Measurements from ENCODE around the gene IQGAP3. TPM values are rescaled to one million over a fixed set of nuclear protein-coding genes. Genes with fewer than 3 reads are reported as not detected.
"Not testable (repeated sequence)": the region's sequence is repeated elsewhere in the genome, so short reads cannot be mapped to it uniquely, and the experiment has no call there.

IQGAP3 gene
- total and polyA plus RNA-seq, 3 experiments from 2014 or later = 4.4 to 4.7 TPM; not detected in 1

GRCh38 chr1:156610072-156610471 is 37.7 kb upstream of the IQGAP3 start:
- peaks cover 6 to 15% (median 9%) of the 10 kb centered on the region in 3 donors for H3K4me1 Mint-ChIP-seq
- H3K4me3 ChIP-seq (ENCODE audit: low read length); H3K9me3 Mint-ChIP-seq; H3K9me3 ChIP-seq (ENCODE audit: low read length); H3K27ac ChIP-seq (ENCODE audit: low read depth, low read length); H3K36me3 Mint-ChIP-seq; H3K36me3 ChIP-seq (ENCODE audit: insufficient read depth, low read length); POLR2A ChIA-PET; DNase-seq; H3K4me3 Mint-ChIP-seq; H3K4me1 ChIP-seq (ENCODE audit: insufficient read depth, low read length); H3K27me3 ChIP-seq (ENCODE audit: insufficient read depth, low read length, poor library complexity, severe bottlenecking); H3K27ac Mint-ChIP-seq: not testable (repeated sequence)
- CTCF ChIA-PET = interaction anchor here (0.6 to 0.9 kb wide), 2 partner anchors 130 to 375 kb away, joined by 3 read pairs; no protein-coding TSS in a partner anchor
- peaks cover 5 to 29% of the 10 kb centered on the region in 2 donors for H3K27me3 Mint-ChIP-seq

- no peaks in the 10 kb centered on the region for H3K9me3 Mint-ChIP-seq
- H3K27me3 ChIP-seq (ENCODE audit: insufficient read depth, low read length, poor library complexity, severe bottlenecking) = no peaks in the 10 kb centered on the region
- H3K4me3 ChIP-seq (ENCODE audit: low read length) = no peak overlapping the region
- ChIA-PET CTCF (interaction anchor here (0.6 to 1.8 kb wide), 25 partner anchors 11 to 223 kb away, joined by 3 to 20 read pairs (median 6); partner anchors contain the start of genes MEF2D, MRPL24, NAXE and TTC24), POLR2A (interaction anchor here (1.3 kb wide), 2 partner anchors 27 to 129 kb away, joined by 3 to 5 read pairs; no protein-coding TSS in a partner anchor)
- no peak overlapping the region for H3K27ac Mint-ChIP-seq
- no peak overlapping the region for H3K4me3 Mint-ChIP-seq
- peaks cover 10% of the 10 kb centered on the region for H3K4me1 ChIP-seq (ENCODE audit: insufficient read depth, low read length)
- peaks cover 6 to 15% (median 9%) of the 10 kb centered on the region in 3 donors for H3K4me1 Mint-ChIP-seq
- H3K27me3 Mint-ChIP-seq = peaks cover 5 to 26% of the 10 kb centered on the region in 2 donors
- H3K36me3 Mint-ChIP-seq = peaks cover 0 to 2% (median 0%) of the 10 kb centered on the region in 3 donors
- no peaks in the 10 kb centered on the region for H3K9me3 ChIP-seq (ENCODE audit: low read length)
- no peaks in the 10 kb centered on the region for H3K36me3 ChIP-seq (ENCODE audit: insufficient read depth, low read length)
- H3K27ac ChIP-seq (ENCODE audit: low read depth, low read length) = no peak overlapping the region
- peak in 4 of 5 donors; percentile 39 to 74 (median 47) for DNase-seq
These were observed 36.6 kb upstream of the IQGAP3 start for GRCh38 chr1:156608981-156609380.

- Histone ChIP-seq H3K9me3 (ENCODE audit: low read length) (no peaks in the 10 kb centered on the region), H3K27ac (ENCODE audit: low read depth, low read length) (no peak overlapping the region), H3K4me1 (ENCODE audit: insufficient read depth, low read length) (peaks cover 10% of the 10 kb centered on the region), H3K36me3 (ENCODE audit: insufficient read depth, low read length) (no peaks in the 10 kb centered on the region), H3K4me3 (ENCODE audit: low read length) (no peak overlapping the region), H3K27me3 (ENCODE audit: insufficient read depth, low read length, poor library complexity, severe bottlenecking) (no peaks in the 10 kb centered on the region)
- ChIA-PET POLR2A (interaction anchor here (0.6 to 1.3 kb wide), 3 partner anchors 26 to 159 kb away, joined by 3 to 5 read pairs (median 3); partner anchors contain the start of gene PRCC), CTCF (interaction anchor here (0.7 to 1.8 kb wide), 25 partner anchors 10 to 222 kb away, joined by 3 to 20 read pairs (median 6); partner anchors contain the start of genes MEF2D, MRPL24, NAXE and TTC24)
- Mint-ChIP-seq H3K4me3 (peak overlapping the region in 2 of 7 donors; percentile 25 to 41), H3K9me3 (no peaks in the 10 kb centered on the region), H3K27ac (no peak overlapping the region), H3K27me3 (peaks cover 5 to 26% of the 10 kb centered on the region in 2 donors), H3K4me1 (peaks cover 6 to 15% (median 9%) of the 10 kb centered on the region in 3 donors), H3K36me3 (peaks cover 0 to 2% (median 0%) of the 10 kb centered on the region in 3 donors)
- peak; percentile 32 to 73 (median 62) for DNase-seq
These were observed 35.8 kb upstream of the IQGAP3 start for GRCh38 chr1:156608036-156608674.

DNA sequence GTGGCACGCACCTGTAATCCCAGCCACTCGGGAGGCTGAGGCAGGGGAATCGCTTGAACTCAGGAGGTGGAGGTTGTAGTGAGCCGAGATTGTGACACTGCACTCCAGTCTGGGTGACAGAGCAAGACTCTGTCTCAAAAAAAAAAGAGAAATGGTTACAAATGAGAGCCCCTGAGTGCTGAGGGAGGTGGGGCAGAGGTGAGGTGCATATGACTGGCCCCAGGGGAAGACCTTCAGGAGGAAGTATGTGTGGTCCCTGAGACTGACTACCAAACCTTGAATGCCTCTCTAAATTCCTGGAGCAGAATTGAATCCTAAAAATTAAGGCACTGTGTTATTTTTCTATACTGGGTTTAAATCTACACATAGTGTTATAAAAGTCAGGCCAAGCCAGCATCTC is 35.0 kb upstream of the IQGAP3 start:
- H3K27me3 Mint-ChIP-seq = peaks cover 5 to 20% of the 10 kb centered on the region in 2 donors
- H3K9me3 Mint-ChIP-seq; H3K27ac ChIP-seq (ENCODE audit: low read depth, low read length); CTCF ChIA-PET; H3K36me3 Mint-ChIP-seq; H3K4me3 ChIP-seq (ENCODE audit: low read length); H3K27ac Mint-ChIP-seq; DNase-seq; H3K4me3 Mint-ChIP-seq; H3K27me3 ChIP-seq (ENCODE audit: insufficient read depth, low read length, poor library complexity, severe bottlenecking); H3K36me3 ChIP-seq (ENCODE audit: insufficient read depth, low read length); POLR2A ChIA-PET; H3K9me3 ChIP-seq (ENCODE audit: low read length): not testable (repeated sequence)
- H3K4me1 Mint-ChIP-seq = peaks cover 10 to 21% (median 14%) of the 10 kb centered on the region in 3 donors
- H3K4me1 ChIP-seq (ENCODE audit: insufficient read depth, low read length) = peaks cover 17% of the 10 kb centered on the region

DNA sequence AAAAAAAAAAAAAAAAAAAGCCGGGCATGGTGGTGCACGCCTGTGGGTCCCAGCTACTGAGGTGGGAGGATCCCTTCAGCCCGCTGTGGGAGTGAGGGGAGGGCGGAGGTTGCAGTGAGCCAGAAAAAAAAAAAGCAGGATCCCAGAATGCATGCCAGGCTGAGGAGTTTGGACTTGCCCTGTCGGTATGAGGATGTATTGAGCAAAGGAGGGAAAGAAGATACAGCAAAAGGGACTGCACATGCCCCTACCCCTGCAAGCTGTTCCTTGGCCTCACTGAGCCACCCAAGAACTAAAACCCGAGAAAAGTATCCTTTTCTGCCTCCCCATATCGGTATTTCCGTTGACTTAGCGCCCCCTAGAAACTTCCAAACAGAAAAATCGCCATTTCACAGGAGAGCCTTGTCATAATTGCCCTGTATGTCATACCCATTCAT is 30.2 kb upstream of the IQGAP3 start:
- H3K4me3 Mint-ChIP-seq = peak overlapping the region; percentile 54 to 80 (median 68)
- no peaks in the 10 kb centered on the region for H3K27me3 Mint-ChIP-seq
- H3K36me3 Mint-ChIP-seq = peaks cover 0 to 25% (median 2%) of the 10 kb centered on the region in 3 donors
- Histone ChIP-seq H3K4me3 (ENCODE audit: low read length) (no peak overlapping the region), H3K9me3 (ENCODE audit: low read length) (no peaks in the 10 kb centered on the region), H3K36me3 (ENCODE audit: insufficient read depth, low read length) (peaks cover 14% of the 10 kb centered on the region), H3K27ac (ENCODE audit: low read depth, low read length) (no peak overlapping the region), H3K27me3 (ENCODE audit: insufficient read depth, low read length, poor library complexity, severe bottlenecking) (no peaks in the 10 kb centered on the region), H3K4me1 (ENCODE audit: insufficient read depth, low read length) (peaks cover 32% of the 10 kb centered on the region)
- peak overlapping the region in 3 of 8 donors; percentile 50 to 64 (median 51) for H3K27ac Mint-ChIP-seq
- ChIA-PET CTCF (interaction anchor here (0.9 to 2.5 kb wide), 3 partner anchors 9 to 217 kb away, joined by 3 to 8 read pairs (median 3); no protein-coding TSS in a partner anchor), POLR2A (interaction anchor here (1.1 kb wide), 1 partner anchor 102 kb away, joined by 7 read pairs; the partner anchor contains the start of gene MEF2D)
- H3K4me1 Mint-ChIP-seq = peaks cover 32 to 36% (median 35%) of the 10 kb centered on the region in 3 donors
- H3K9me3 Mint-ChIP-seq = no peaks in the 10 kb centered on the region
- DNase-seq = no peak

DNA sequence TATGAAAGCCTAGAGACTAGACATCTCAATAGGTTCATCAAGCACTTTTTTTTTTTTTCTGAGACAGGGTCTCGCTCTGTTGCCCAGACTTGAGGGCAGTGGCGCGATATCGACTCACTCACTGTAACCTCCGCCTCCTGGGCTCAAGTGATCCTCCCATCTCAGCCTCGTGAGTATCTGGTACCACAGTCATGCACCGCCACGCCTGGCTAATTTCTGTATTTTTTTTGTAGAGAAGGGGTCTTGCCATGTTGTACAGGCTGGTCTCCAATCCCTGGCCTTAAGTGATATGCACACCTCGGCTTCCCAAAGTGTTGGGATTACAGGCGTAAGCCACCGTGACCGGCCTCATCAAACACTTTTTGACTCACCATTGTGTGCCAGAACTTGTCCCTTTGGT is 29.5 kb upstream of the IQGAP3 start:
- H3K4me3 Mint-ChIP-seq = peak overlapping the region; percentile 84 to 100 (median 95)
- no peaks in the 10 kb centered on the region for H3K9me3 Mint-ChIP-seq
- CTCF ChIA-PET = interaction anchor here (0.9 to 2.5 kb wide), 6 partner anchors 9 to 216 kb away, joined by 3 to 11 read pairs (median 5); partner anchors contain the start of gene MEF2D
- Histone ChIP-seq H3K27me3 (ENCODE audit: insufficient read depth, low read length, poor library complexity, severe bottlenecking) (no peaks in the 10 kb centered on the region), H3K27ac (ENCODE audit: low read depth, low read length) (peak overlapping the region; percentile 68), H3K4me3 (ENCODE audit: low read length) (peak overlapping the region; percentile 97), H3K9me3 (ENCODE audit: low read length) (no peaks in the 10 kb centered on the region), H3K36me3 (ENCODE audit: insufficient read depth, low read length) (peaks cover 21% of the 10 kb centered on the region), H3K4me1 (ENCODE audit: insufficient read depth, low read length) (peaks cover 32% of the 10 kb centered on the region)
- peaks cover 34 to 36% (median 35%) of the 10 kb centered on the region in 3 donors for H3K4me1 Mint-ChIP-seq
- H3K27ac Mint-ChIP-seq = peak overlapping the region; percentile 72 to 100 (median 96)
- POLR2A ChIA-PET = interaction anchor here (1.0 to 1.3 kb wide), 4 partner anchors 10 to 145 kb away, joined by 3 to 7 read pairs (median 4); partner anchors contain the start of genes MEF2D and NAXE
- no peak for DNase-seq
- H3K27me3 Mint-ChIP-seq = no peaks in the 10 kb centered on the region
- peaks cover 0 to 32% (median 2%) of the 10 kb centered on the region in 3 donors for H3K36me3 Mint-ChIP-seq

GRCh38 chr1:156601122-156601830 is 28.9 kb upstream of the IQGAP3 start, which contains the start of gene GPATCH4:
Gene GPATCH4 (minus strand): TSS chr1:156601479.
- H3K36me3 ChIP-seq (ENCODE audit: insufficient read depth, low read length) = peaks cover 24% of the 10 kb centered on the region
- CTCF ChIA-PET = interaction anchor here (0.9 to 2.5 kb wide), 6 partner anchors 10 to 215 kb away, joined by 4 to 11 read pairs (median 6); partner anchors contain the start of genes MEF2D and NAXE
- POLR2A ChIA-PET = interaction anchor here (1.0 to 1.5 kb wide), 7 partner anchors 10 to 144 kb away, joined by 3 to 7 read pairs (median 4); partner anchors contain the start of genes MEF2D and NAXE
- H3K27ac ChIP-seq (ENCODE audit: low read depth, low read length) = peak within 1 kb of the TSS; percentile 68
- peak within 1 kb of the TSS; percentile 72 to 100 (median 98) for H3K27ac Mint-ChIP-seq
- peak within 1 kb of the TSS; percentile 97 for H3K4me3 ChIP-seq (ENCODE audit: low read length)
- H3K27me3 ChIP-seq (ENCODE audit: insufficient read depth, low read length, poor library complexity, severe bottlenecking) = no peaks in the 10 kb centered on the region
- H3K9me3 ChIP-seq (ENCODE audit: low read length) = no peaks in the 10 kb centered on the region
- peaks cover 32% of the 10 kb centered on the region for H3K4me1 ChIP-seq (ENCODE audit: insufficient read depth, low read length)
- peaks cover 34 to 36% (median 35%) of the 10 kb centered on the region in 3 donors for H3K4me1 Mint-ChIP-seq
- H3K36me3 Mint-ChIP-seq = peaks cover 0 to 38% (median 1%) of the 10 kb centered on the region in 3 donors
- H3K4me3 Mint-ChIP-seq = peak within 1 kb of the TSS; percentile 84 to 100 (median 95)
- peak; percentile 58 to 81 (median 70) for DNase-seq
- no peaks in the 10 kb centered on the region for H3K27me3 Mint-ChIP-seq
- H3K9me3 Mint-ChIP-seq = no peaks in the 10 kb centered on the region

Measured in CD8-positive, alpha-beta memory T cell (primary cell).